SW 1271 (cell line): ENCODE data around the gene DPH7.
"Not testable (repeated sequence)": the region's sequence is repeated elsewhere in the genome, so short reads cannot be mapped to it uniquely, and the experiment has no call there.

ENCODE experiments used
- DNase-seq, 2 experiments: peaks; one replicate each; lab custom pipeline; 2025; lab: John Stamatoyannopoulos, UW

DPH7 gene

GRCh38 chr9:137545123-137545522 is 33.6 kb downstream of the DPH7 start:
- DNase-seq: no peak

GRCh38 chr9:137544176-137544760 is 34.5 kb downstream of the DPH7 start:
- DNase-seq: no peak

- no peak for DNase-seq
Measured at GRCh38 chr9:137543237-137543963, 35.3 kb downstream of the DPH7 start.

- no peak for DNase-seq
Measured at GRCh38 chr9:137542486-137542885, 36.2 kb downstream of the DPH7 start.

- DNase-seq: no peak
Measured at GRCh38 chr9:137540536-137540935, 38.2 kb downstream of the DPH7 start.

GRCh38 chr9:137538058-137538457 is 40.7 kb downstream of the DPH7 start:
- no peak for DNase-seq

- DNase-seq: not testable (repeated sequence)
Measured at GRCh38 chr9:137536594-137537131, 42.1 kb downstream of the DPH7 start.

GRCh38 chr9:137535120-137535428 is 43.7 kb downstream of the DPH7 start:
- no peak for DNase-seq

- peak; percentile 36 to 75 for DNase-seq
Measured at GRCh38 chr9:137534256-137535119, 44.2 kb downstream of the DPH7 start.

- not testable (repeated sequence) for DNase-seq
Measured at GRCh38 chr9:137532891-137533468, 45.7 kb downstream of the DPH7 start.

GRCh38 chr9:137531099-137531765 is 47.5 kb downstream of the DPH7 start:
- DNase-seq: no peak

- no peak for DNase-seq
Measured at GRCh38 chr9:137530331-137530730, 48.4 kb downstream of the DPH7 start.

GRCh38 chr9:137524981-137525317 is 53.8 kb downstream of the DPH7 start:
- DNase-seq: no peak

- DNase-seq: no peak
Measured at GRCh38 chr9:137524161-137524980, 54.4 kb downstream of the DPH7 start.

GRCh38 chr9:137522746-137523455 is 55.8 kb downstream of the DPH7 start:
- no peak for DNase-seq

- DNase-seq: no peak
Measured at GRCh38 chr9:137521405-137521985, 57.2 kb downstream of the DPH7 start.

GRCh38 chr9:137520614-137521404 is 57.9 kb downstream of the DPH7 start:
- DNase-seq: no peak

- no peak for DNase-seq
Measured at GRCh38 chr9:137519553-137519952, 59.2 kb downstream of the DPH7 start.
